Measurements from ENCODE around the gene PPP2R2C.

DNA sequence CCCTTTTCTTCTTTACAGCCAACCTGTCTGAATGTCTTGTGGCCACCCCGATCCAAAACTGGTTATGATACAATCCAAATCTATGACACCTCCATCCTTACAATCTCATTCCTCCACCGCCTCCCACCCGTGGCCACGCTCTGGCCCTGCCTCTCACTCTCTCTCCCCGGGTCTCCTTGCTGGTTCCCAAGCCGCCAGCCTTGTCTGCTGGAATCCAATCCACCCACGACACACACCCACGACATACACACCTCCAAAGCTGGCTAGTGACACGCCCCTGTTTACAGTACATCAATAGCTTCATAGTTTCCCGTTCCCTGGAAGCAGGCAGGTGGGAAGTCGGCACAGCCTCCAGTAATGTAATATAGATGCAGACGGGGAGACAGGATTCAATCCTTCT, 103.8 kb downstream of the PPP2R2C start:
- no peak for TF ChIP-seq POLR2A (IDR thresholded peaks at IDR 0.05)
- TF ChIP-seq, protein P1, sequence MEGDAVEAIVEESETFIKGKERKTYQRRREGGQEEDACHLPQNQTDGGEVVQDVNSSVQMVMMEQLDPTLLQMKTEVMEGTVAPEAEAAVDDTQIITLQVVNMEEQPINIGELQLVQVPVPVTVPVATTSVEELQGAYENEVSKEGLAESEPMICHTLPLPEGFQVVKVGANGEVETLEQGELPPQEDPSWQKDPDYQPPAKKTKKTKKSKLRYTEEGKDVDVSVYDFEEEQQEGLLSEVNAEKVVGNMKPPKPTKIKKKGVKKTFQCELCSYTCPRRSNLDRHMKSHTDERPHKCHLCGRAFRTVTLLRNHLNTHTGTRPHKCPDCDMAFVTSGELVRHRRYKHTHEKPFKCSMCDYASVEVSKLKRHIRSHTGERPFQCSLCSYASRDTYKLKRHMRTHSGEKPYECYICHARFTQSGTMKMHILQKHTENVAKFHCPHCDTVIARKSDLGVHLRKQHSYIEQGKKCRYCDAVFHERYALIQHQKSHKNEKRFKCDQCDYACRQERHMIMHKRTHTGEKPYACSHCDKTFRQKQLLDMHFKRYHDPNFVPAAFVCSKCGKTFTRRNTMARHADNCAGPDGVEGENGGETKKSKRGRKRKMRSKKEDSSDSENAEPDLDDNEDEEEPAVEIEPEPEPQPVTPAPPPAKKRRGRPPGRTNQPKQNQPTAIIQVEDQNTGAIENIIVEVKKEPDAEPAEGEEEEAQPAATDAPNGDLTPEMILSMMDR (IDR thresholded peaks at IDR 0.05) = no peak

Measured in prostate gland (tissue), 2 donors.